ENCODE measurements around the gene ZNF618. TPM values are rescaled to one million over a fixed set of nuclear protein-coding genes. Genes with fewer than 3 reads are reported as not detected.

The ZNF618 gene
- total RNA-seq, 1 donor from 2014 or later: 3.9 TPM

DNA sequence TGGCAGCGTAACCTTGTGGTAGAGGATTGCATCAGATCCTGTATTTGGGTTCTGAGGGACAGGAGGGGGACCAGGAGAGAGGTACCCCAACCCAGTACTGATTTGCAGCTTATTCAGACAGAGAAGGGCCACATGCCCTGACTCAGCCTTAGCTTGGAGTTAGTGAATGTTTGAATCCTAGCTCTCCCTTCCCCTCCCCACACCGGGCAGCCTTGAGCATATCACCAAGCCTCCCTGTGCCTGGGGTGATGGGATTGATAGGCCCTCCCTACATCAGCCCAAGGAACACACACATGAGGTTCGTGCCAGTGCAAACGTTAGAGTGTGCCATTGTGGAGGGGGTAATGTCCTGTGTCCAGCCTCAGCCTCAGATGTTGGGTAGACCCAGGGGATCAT lies 130.0 kb downstream of the ZNF618 start:
- TF ChIP-seq, protein P1, sequence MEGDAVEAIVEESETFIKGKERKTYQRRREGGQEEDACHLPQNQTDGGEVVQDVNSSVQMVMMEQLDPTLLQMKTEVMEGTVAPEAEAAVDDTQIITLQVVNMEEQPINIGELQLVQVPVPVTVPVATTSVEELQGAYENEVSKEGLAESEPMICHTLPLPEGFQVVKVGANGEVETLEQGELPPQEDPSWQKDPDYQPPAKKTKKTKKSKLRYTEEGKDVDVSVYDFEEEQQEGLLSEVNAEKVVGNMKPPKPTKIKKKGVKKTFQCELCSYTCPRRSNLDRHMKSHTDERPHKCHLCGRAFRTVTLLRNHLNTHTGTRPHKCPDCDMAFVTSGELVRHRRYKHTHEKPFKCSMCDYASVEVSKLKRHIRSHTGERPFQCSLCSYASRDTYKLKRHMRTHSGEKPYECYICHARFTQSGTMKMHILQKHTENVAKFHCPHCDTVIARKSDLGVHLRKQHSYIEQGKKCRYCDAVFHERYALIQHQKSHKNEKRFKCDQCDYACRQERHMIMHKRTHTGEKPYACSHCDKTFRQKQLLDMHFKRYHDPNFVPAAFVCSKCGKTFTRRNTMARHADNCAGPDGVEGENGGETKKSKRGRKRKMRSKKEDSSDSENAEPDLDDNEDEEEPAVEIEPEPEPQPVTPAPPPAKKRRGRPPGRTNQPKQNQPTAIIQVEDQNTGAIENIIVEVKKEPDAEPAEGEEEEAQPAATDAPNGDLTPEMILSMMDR (conservative IDR thresholded peaks at IDR 0.05; ENCODE audit: low read depth, low read length): no peak
- no peak overlapping the region for H3K4me3 ChIP-seq (ENCODE audit: low read depth, low read length)
- no peak for DNase-seq (ENCODE audit: low read depth)

DNA sequence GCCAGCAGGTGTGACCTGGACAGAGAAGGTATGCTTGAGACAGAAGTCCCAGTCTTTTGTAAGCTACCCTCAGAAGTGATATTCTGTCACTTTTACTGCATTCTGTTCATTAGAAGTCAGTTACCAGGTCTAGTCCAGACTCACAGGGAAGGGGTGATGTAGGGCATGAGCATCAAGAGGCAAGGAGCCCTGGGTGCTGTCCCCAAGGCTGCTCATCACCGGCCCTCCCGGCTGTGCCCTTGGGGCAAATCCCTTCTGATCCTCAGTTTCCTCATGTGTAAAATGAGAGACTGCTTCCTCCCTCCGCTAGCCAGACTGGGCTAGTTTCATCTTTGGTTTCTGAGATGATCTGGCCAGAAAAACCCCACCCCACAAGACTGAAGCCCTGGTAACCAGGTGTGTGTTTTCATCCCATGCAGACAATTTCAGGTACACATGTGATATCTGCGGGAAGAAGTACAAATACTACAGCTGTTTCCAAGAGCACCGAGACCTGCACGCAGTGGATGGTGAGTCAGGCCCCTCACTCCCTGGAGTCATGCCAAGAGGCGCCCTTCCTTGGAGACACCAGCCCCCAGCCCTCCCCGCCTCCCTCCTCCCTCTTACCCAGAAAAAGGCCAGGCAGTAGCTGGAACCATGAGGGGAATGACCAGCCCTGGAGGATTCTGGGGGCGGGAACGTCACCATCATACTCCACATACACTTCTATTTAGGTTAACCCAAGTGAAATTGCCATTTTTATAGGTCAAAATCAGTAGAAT lies 131.0 kb downstream of the ZNF618 start:
- H3K4me3 ChIP-seq (ENCODE audit: low read depth, low read length): no peak overlapping the region
- DNase-seq (ENCODE audit: low read depth): no peak
- TF ChIP-seq, protein P1 (conservative IDR thresholded peaks at IDR 0.05; ENCODE audit: low read depth, low read length): no peak

DNA sequence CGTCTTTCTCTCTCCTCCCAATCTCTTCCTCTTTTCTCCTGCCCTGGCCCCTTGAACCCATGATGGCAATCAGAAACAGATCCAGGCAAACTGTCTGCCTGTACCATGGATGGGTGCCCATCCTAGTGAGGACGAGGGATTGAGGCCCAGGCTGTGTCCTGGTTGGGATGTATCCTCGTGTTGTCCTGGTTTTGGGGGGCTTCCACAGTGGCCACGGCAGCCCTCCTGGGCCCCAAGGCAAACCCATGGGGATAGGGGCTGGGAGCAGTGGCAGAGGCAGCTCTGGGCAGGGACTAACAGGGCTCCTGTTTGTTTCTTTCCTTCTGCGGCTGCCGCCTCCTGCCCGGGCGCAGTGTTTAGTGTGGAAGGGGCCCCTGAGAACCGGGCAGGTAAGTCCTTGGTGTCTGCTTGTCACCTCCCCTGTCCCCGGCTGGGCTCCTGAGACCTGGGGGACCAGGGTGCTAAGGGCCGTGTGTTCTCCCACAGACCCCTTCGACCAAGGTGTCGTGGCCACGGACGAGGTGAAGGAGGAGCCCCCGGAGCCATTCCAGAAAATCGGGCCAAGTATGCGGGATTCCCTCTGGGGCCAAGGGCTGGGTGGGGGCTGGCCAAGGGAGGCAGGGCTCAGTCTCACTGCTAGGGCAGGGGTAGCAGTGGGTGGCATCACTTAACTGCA lies 132.0 kb downstream of the ZNF618 start:
- DNase-seq (ENCODE audit: low read depth): no peak
- TF ChIP-seq, protein P1 (conservative IDR thresholded peaks at IDR 0.05; ENCODE audit: low read depth, low read length): no peak
- no peak overlapping the region for H3K4me3 ChIP-seq (ENCODE audit: low read depth, low read length)

DNA sequence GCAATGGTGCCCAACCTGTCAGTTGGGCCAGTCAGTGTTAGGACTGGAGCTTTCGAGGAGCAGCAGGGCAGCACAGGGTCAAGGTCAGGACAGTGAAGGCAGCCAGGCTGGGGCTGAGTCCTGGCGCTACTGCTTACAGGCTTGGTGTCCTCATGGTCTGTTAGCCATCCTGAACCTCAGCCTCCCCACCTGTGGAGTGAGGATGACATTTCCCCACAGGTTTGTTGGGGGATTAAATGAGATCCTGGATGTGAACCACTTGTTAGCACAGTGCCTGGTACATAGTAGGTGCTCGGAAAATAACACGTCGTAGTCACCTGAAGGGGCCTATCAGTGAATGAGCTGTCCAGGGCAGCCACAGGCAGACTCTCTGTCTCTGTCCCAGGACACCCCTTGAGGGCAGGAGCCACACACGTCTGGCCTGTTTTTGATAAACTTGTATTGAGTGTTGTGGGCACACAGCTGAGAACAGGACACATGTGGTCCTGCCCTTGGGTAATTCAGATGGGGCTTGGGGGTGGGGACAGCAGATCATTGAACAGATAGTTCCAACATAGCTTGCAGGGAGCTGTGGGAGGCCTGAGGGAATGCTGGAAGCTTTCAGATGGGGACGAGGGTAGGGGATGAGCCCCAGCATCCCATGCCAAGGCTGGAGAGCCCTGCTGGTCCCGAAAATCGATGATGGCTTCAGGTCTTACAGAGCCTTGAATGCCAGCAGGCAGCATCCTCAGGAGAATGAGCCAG lies 132.7 kb downstream of the ZNF618 start:
- H3K4me3 ChIP-seq (ENCODE audit: low read depth, low read length): no peak overlapping the region
- TF ChIP-seq, protein P1 (conservative IDR thresholded peaks at IDR 0.05; ENCODE audit: low read depth, low read length): no peak
- DNase-seq (ENCODE audit: low read depth): no peak

DNA sequence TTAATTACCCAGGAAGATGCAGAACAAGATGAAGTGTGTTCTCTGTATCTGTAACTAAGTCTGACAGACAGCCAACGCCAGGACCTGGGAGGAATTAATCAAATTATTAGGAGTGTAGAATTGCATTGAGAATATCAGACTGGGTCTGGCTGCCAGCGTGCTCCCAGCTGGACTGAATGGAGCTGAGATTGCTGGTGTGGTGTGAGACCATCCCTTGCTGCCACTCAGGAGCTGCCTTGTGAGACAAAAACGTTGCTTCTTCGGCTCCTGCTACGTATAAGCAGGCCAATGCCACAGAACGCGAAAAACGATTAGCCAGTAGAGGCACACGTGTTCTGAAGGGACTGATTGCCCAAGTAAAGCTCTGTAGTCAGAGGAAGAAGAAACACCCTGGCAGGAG lies 135.2 kb downstream of the ZNF618 start:
- H3K4me3 ChIP-seq (ENCODE audit: low read depth, low read length): no peak overlapping the region
- TF ChIP-seq, protein P1 (conservative IDR thresholded peaks at IDR 0.05; ENCODE audit: low read depth, low read length): no peak
- no peak for DNase-seq (ENCODE audit: low read depth)

DNA sequence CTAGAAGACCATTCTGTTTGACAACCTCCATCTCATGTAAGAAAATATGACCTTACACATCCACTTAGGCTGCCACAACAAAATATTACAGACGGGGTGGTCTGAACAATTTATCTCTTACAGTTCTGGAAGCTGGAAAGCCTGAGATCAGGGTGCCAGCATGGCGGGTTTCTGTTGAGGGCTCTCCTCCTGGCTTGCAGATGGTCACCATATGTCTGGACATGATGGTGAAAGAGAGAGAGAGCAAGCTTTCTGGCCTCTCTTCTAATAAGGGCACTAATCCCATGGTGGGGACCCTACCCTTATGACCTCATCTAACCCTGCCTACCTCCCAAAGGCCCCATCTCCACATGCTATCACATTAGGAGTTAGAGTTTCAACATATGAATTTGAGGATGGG lies 136.0 kb downstream of the ZNF618 start:
- TF ChIP-seq, protein P1 (conservative IDR thresholded peaks at IDR 0.05; ENCODE audit: low read depth, low read length): no peak
- H3K4me3 ChIP-seq (ENCODE audit: low read depth, low read length): no peak overlapping the region

More for the DNA sequence above, 136.0 kb downstream of the ZNF618 start:
- no peak for DNase-seq (ENCODE audit: low read depth)

All from epithelial cell of proximal tubule (primary cell).